Ascending aorta (tissue), 2 donors: ENCODE results near the gene INSC. TPM values are rescaled to one million over a fixed set of nuclear protein-coding genes. Genes with fewer than 3 reads are reported as not detected.

Source experiments
- DNase-seq, 2 donors: peaks; one replicate each; pipeline ENCODE4 v3.0.0-alpha.2; 2019; ENCODE audit warnings: low spot score in 2 of 2
- H3K27ac ChIP-seq, 2 donors: fragments of 200-600 bp; sonication (generic); one replicate each; pipeline ENCODE4 v1.5.1; 2016 to 2017; ENCODE audit warnings: mild to moderate bottlenecking in 1 of 2
- H3K27me3 ChIP-seq: fragments of 200-600 bp; sonication (generic); one replicate; pipeline ENCODE4 v1.5.1; 2017
- H3K36me3 ChIP-seq, 2 donors: fragments of 200-600 bp; sonication (generic); one replicate each; pipeline ENCODE4 v1.5.1; 2016
- H3K4me1 ChIP-seq, 2 donors: fragments of 200-600 bp; sonication (generic); one replicate each; pipeline ENCODE4 v1.5.1; 2016 to 2017; ENCODE audit warnings: mild to moderate bottlenecking in 1 of 2
- H3K4me3 ChIP-seq, 2 donors: fragments of 200-600 bp; sonication (generic); one replicate each; pipeline ENCODE4 v1.5.1; 2016 to 2017; ENCODE audit warnings: mild to moderate bottlenecking in 1 of 2
- H3K9me3 ChIP-seq, 2 donors: fragments of 200-600 bp; sonication (generic); one replicate each; pipeline ENCODE4 v1.5.1; 2016
- CTCF ChIP-seq, 3 experiments: fragments of 200-600 bp in 2 of 3; fragments of 450-650 bp in 1 of 3; sonication (generic) in 2 of 3; IDR thresholded peaks; one replicate each; pipeline ENCODE4 v1.5.1; 2016 to 2019; ENCODE audit warnings: antibody characterized with exemption in 3 of 3, mild to moderate bottlenecking in 1 of 3, moderate library complexity in 1 of 3
- intact Hi-C: fragments of 100-400 bp; cut with DNase I; formaldehyde crosslinking; loops from one replicate; pipeline ENCODE4 v1.15.1; 2023
- total RNA-seq: library from RNA; depleted of rRNA; stranded (reverse); fragments of >200 nt; gene quantifications from one replicate; pipeline ENCODE4 v1.1.0, GENCODE V29; 2016

INSC gene
- total RNA-seq, 1 donor from 2014 or later, result not detected

- DNase-seq, result no peak
- no peaks in the 10 kb centered on the region for H3K36me3 ChIP-seq
- H3K27ac ChIP-seq, result no peak overlapping the region
- no peaks in the 10 kb centered on the region for H3K4me1 ChIP-seq
- H3K4me3 ChIP-seq, result no peak overlapping the region
- H3K27me3 ChIP-seq, result no peaks in the 10 kb centered on the region
- no peak for TF ChIP-seq CTCF (IDR thresholded peaks at IDR 0.05)
- intact Hi-C loops, result no loop called here
- no peaks in the 10 kb centered on the region for H3K9me3 ChIP-seq
These were observed 18.9 kb upstream of the INSC start for GRCh38 chr11:15095736-15096228.

- TF ChIP-seq CTCF (IDR thresholded peaks at IDR 0.05), result no peak
- Histone ChIP-seq H3K27me3 (no peaks in the 10 kb centered on the region), H3K36me3 (no peaks in the 10 kb centered on the region), H3K4me1 (no peaks in the 10 kb centered on the region), H3K27ac (no peak overlapping the region), H3K9me3 (no peaks in the 10 kb centered on the region), H3K4me3 (no peak overlapping the region)
- intact Hi-C loops, result no loop called here
- no peak for DNase-seq
These were observed 17.3 kb upstream of the INSC start for GRCh38 chr11:15097411-15097810.

GRCh38 chr11:15099267-15099666 is 15.5 kb upstream of the INSC start:
- intact Hi-C loops, result no loop called here
- no peak overlapping the region for H3K4me3 ChIP-seq
- no peaks in the 10 kb centered on the region for H3K27me3 ChIP-seq
- H3K9me3 ChIP-seq, result no peaks in the 10 kb centered on the region
- H3K4me1 ChIP-seq, result no peaks in the 10 kb centered on the region
- TF ChIP-seq CTCF (IDR thresholded peaks at IDR 0.05), result no peak
- H3K27ac ChIP-seq, result no peak overlapping the region
- DNase-seq, result no peak
- H3K36me3 ChIP-seq, result no peaks in the 10 kb centered on the region

- Histone ChIP-seq H3K9me3 (no peaks in the 10 kb centered on the region), H3K36me3 (no peaks in the 10 kb centered on the region), H3K27ac (no peak overlapping the region), H3K4me3 (no peak overlapping the region), H3K27me3 (no peaks in the 10 kb centered on the region), H3K4me1 (no peaks in the 10 kb centered on the region)
- peak in 1 of 2 donors; percentile 82 for DNase-seq
- TF ChIP-seq CTCF (IDR thresholded peaks at IDR 0.05), result peak; percentile 59 to 96 (median 87)
- intact Hi-C loops, result loop anchor here (1.0 kb wide), 1 partner anchor 107 kb away; no protein-coding TSS in a partner anchor
These were observed 13.5 kb upstream of the INSC start for GRCh38 chr11:15101072-15101709.

- no peaks in the 10 kb centered on the region for H3K9me3 ChIP-seq
- no peak overlapping the region for H3K27ac ChIP-seq
- H3K36me3 ChIP-seq, result no peaks in the 10 kb centered on the region
- TF ChIP-seq CTCF (IDR thresholded peaks at IDR 0.05), result no peak
- H3K27me3 ChIP-seq, result no peaks in the 10 kb centered on the region
- intact Hi-C loops, result no loop called here
- H3K4me1 ChIP-seq, result no peaks in the 10 kb centered on the region
- H3K4me3 ChIP-seq, result no peak overlapping the region
- no peak for DNase-seq
These were observed 10.6 kb upstream of the INSC start for GRCh38 chr11:15104166-15104565.
